H9 (cell line): ENCODE data around the gene TNFSF9. TPM values are rescaled to one million over a fixed set of nuclear protein-coding genes. Genes with fewer than 3 reads are reported as not detected.

Source experiments
- DNase-seq: peaks from one replicate; pipeline ENCODE4 v3.0.0-alpha.2; 2017
- H2AFZ ChIP-seq: one replicate; pipeline ENCODE4 v1.6.1; 2013; ENCODE audit warnings: mild to moderate bottlenecking, low read length, control low read depth, moderate library complexity
- H2AK5ac ChIP-seq: 2 replicates; pipeline ENCODE4 v1.6.1; 2013; ENCODE audit warnings: low read length, control low read depth, mixed read lengths; ENCODE audit not compliant: insufficient read length
- H2BK120ac ChIP-seq: one replicate; pipeline ENCODE4 v1.6.1; 2013; ENCODE audit warnings: low read depth, mild to moderate bottlenecking, low read length, control low read depth, inconsistent platforms; ENCODE audit not compliant: poor library complexity, severe bottlenecking
- H2BK12ac ChIP-seq: 2 replicates; pipeline ENCODE4 v1.6.1; 2013; ENCODE audit warnings: low read length, control low read depth, mixed read lengths, low read depth; ENCODE audit not compliant: insufficient read length
- H2BK15ac ChIP-seq: 2 replicates; pipeline ENCODE4 v1.6.1; 2013; ENCODE audit warnings: low read depth, low read length, control low read depth
- H2BK20ac ChIP-seq: one replicate; pipeline ENCODE4 v1.6.1; 2013; ENCODE audit warnings: low read depth, mild to moderate bottlenecking, low read length, control low read depth, inconsistent platforms; ENCODE audit not compliant: poor library complexity, severe bottlenecking
- H2BK5ac ChIP-seq: 2 replicates; pipeline ENCODE4 v1.6.1; 2013; ENCODE audit warnings: low read length, control low read depth, mixed read lengths; ENCODE audit not compliant: insufficient read length
- H3K14ac ChIP-seq: 2 replicates; pipeline ENCODE4 v1.6.1; 2013; ENCODE audit warnings: low read length, control low read depth; ENCODE audit not compliant: insufficient read depth
- H3K18ac ChIP-seq: 2 replicates; pipeline ENCODE4 v1.6.1; 2013; ENCODE audit warnings: low read depth, mild to moderate bottlenecking, mixed read lengths, low read length, control low read depth; ENCODE audit not compliant: insufficient read length
- H3K23ac ChIP-seq: 2 replicates; pipeline ENCODE4 v1.6.1; 2013; ENCODE audit warnings: low read length, control low read depth, mixed read lengths, low read depth; ENCODE audit not compliant: insufficient read length
- H3K23me2 ChIP-seq: 2 replicates; pipeline ENCODE4 v1.6.1; 2013; ENCODE audit warnings: low read depth, mild to moderate bottlenecking, mixed read lengths, low read length, control low read depth; ENCODE audit not compliant: insufficient read length, poor library complexity, severe bottlenecking
- H3K27ac ChIP-seq: 2 replicates; pipeline ENCODE4 v1.5.1; 2013; ENCODE audit warnings: low read length, control low read depth, mixed read lengths, low read depth; ENCODE audit not compliant: insufficient read length
- H3K27me3 ChIP-seq: 2 replicates; pipeline ENCODE4 v1.6.1; 2013; ENCODE audit warnings: low read length, control low read depth, inconsistent platforms; ENCODE audit not compliant: insufficient read depth
- H3K4ac ChIP-seq: 2 replicates; pipeline ENCODE4 v1.6.1; 2013; ENCODE audit warnings: low read depth, mild to moderate bottlenecking, control low read depth, inconsistent platforms, low read length, moderate library complexity
- H3K4me1 ChIP-seq: 2 replicates; pipeline ENCODE4 v1.6.1; 2013; ENCODE audit warnings: low read length, control low read depth, inconsistent platforms; ENCODE audit not compliant: insufficient read depth
- H3K4me2 ChIP-seq: 2 replicates; pipeline ENCODE4 v1.6.1; 2013; ENCODE audit warnings: low read length, control low read depth, mixed read lengths; ENCODE audit not compliant: insufficient read length, insufficient read depth
- H3K56ac ChIP-seq: 2 replicates; pipeline ENCODE4 v1.6.1; 2013; ENCODE audit warnings: low read depth, mild to moderate bottlenecking, mixed read lengths, low read length, control low read depth; ENCODE audit not compliant: insufficient read length
- H3K79me1 ChIP-seq: 2 replicates; pipeline ENCODE4 v1.6.1; 2013; ENCODE audit warnings: low read depth, mild to moderate bottlenecking, moderate library complexity, low read length, control low read depth, inconsistent platforms; ENCODE audit not compliant: insufficient read depth, poor library complexity, severe bottlenecking
- H3K79me2 ChIP-seq: 2 replicates; pipeline ENCODE4 v1.6.1; 2013; ENCODE audit warnings: low read length, control low read depth, inconsistent platforms; ENCODE audit not compliant: insufficient read depth
- H3K9ac ChIP-seq: 2 replicates; pipeline ENCODE4 v1.6.1; 2013; ENCODE audit warnings: low read length, control low read depth, mixed read lengths; ENCODE audit not compliant: insufficient read length; ENCODE audit errors: extremely low read depth
- H3K9me3 ChIP-seq: one replicate; pipeline ENCODE4 v1.6.1; 2013; ENCODE audit warnings: low read depth, low read length, inconsistent platforms; ENCODE audit not compliant: control insufficient read depth
- H3T11ph ChIP-seq: one replicate; pipeline ENCODE4 v1.6.1; 2013; ENCODE audit warnings: mild to moderate bottlenecking, low read length, control low read depth, inconsistent platforms
- H4K20me1 ChIP-seq: one replicate; pipeline ENCODE4 v1.6.1; 2013; ENCODE audit not compliant: control insufficient read depth, insufficient read length, insufficient read depth
- H4K5ac ChIP-seq: 2 replicates; pipeline ENCODE4 v1.6.1; 2013; ENCODE audit warnings: low read depth, mild to moderate bottlenecking, mixed read lengths, low read length, control low read depth; ENCODE audit not compliant: insufficient read length
- H4K8ac ChIP-seq: replicated peaks from 2 replicates; pipeline ENCODE4 v1.6.1; 2013; ENCODE audit warnings: low read length, control low read depth, mixed read lengths, low read depth; ENCODE audit not compliant: insufficient read length
- H4K91ac ChIP-seq: 2 replicates; pipeline ENCODE4 v1.6.1; 2013; ENCODE audit warnings: low read depth, mild to moderate bottlenecking, moderate library complexity, mixed read lengths, low read length, control low read depth; ENCODE audit not compliant: insufficient read length
- H3K27ac Mint-ChIP-seq, 3 experiments: 2 replicates in 2 of 3; 3 replicates in 1 of 3; pipeline ENCODE4 v1.8.0; 2020 to 2021; ENCODE audit warnings: mixed read lengths in 3 of 3, mild to moderate bottlenecking in 1 of 3, moderate library complexity in 1 of 3
- H3K27me3 Mint-ChIP-seq: 2 replicates; pipeline ENCODE4 v1.8.0; 2021; ENCODE audit warnings: low read depth, mild to moderate bottlenecking, moderate library complexity, mixed read lengths
- H3K36me3 Mint-ChIP-seq, 3 experiments: 2 replicates in 2 of 3; 3 replicates in 1 of 3; pipeline ENCODE4 v1.8.0; 2020 to 2021; ENCODE audit warnings: low read depth in 3 of 3, mixed read lengths in 3 of 3; ENCODE audit not compliant: insufficient read depth in 1 of 3
- H3K4me1 Mint-ChIP-seq, 2 experiments: 2 replicates each; pipeline ENCODE4 v1.8.0; 2020; ENCODE audit warnings: mixed read lengths in 2 of 2
- H3K4me3 Mint-ChIP-seq, 2 experiments: 2 replicates in 1 of 2; 3 replicates in 1 of 2; pipeline ENCODE4 v1.8.0; 2020 to 2021; ENCODE audit warnings: mild to moderate bottlenecking in 2 of 2, mixed read lengths in 2 of 2, moderate library complexity in 1 of 2
- H3K9me3 Mint-ChIP-seq, 2 experiments: 2 replicates in 1 of 2; 3 replicates in 1 of 2; pipeline ENCODE4 v1.8.0; 2020; ENCODE audit warnings: mild to moderate bottlenecking in 2 of 2, mixed read lengths in 2 of 2, moderate library complexity in 1 of 2
- CTCF ChIP-seq: fragments of 200-600 bp; sonication (generic); conservative IDR thresholded peaks from 3 replicates; pipeline ENCODE4 v1.8.0; 2021; ENCODE audit warnings: antibody characterized with exemption, mild to moderate bottlenecking
- WGBS: extraction: QIAGEN DNeasy Blood & Tissue Kit; methylation state at CpG from one replicate; pipeline ENCODE4 v1.1.7; 2013; ENCODE audit warnings: missing lambda C conversion rate, low lambda C conversion rate, mixed read lengths; ENCODE audit not compliant: insufficient read length; ENCODE audit errors: extremely low coverage; 5-methylcytosine and 5-hydroxymethylcytosine counted together
- total RNA-seq: library from RNA; stranded (reverse); gene quantifications from 2 replicates; pipeline ENCODE4 v1.2.1, GENCODE V29; 2021

The TNFSF9 gene
- total RNA-seq, 1 experiment from 2014 or later, result 1.9 TPM

- Mint-ChIP-seq H3K27me3 (peaks cover 19% of the 10 kb centered on the region), H3K4me3 (no peak overlapping the region), H3K27ac (no peak overlapping the region), H3K9me3 (peaks cover 9 to 18% of the 10 kb centered on the region in 2 experiments), H3K4me1 (no peaks in the 10 kb centered on the region), H3K36me3 (peaks cover 0 to 10% (median 9%) of the 10 kb centered on the region in 3 experiments; a peak in 3 of 7 replicates)
- no peaks in the 10 kb centered on the region; the same call in 1 of the 2 replicates for H3K4me1 ChIP-seq
- H3K23ac ChIP-seq, result no peak overlapping the region
- H2AFZ ChIP-seq, result no peak overlapping the region
- no peak overlapping the region for H3K56ac ChIP-seq
- H3K27ac ChIP-seq, result no peak overlapping the region
- no peak overlapping the region for H4K8ac ChIP-seq
- no peak overlapping the region for H2AK5ac ChIP-seq
- H3K4ac ChIP-seq, result no peak overlapping the region
- H3K23me2 ChIP-seq, result no peaks in the 10 kb centered on the region
- TF ChIP-seq CTCF, result no peak
- H2BK120ac ChIP-seq, result no peak overlapping the region
- no peaks in the 10 kb centered on the region for H3K27me3 ChIP-seq
- H4K5ac ChIP-seq, result no peak overlapping the region
- H3T11ph ChIP-seq, result no peak overlapping the region
- H2BK12ac ChIP-seq, result no peak overlapping the region
- H3K4me2 ChIP-seq, result no peak overlapping the region
- no CpG with 5 or more reads among the region's 7 CpGs for WGBS
- H2BK5ac ChIP-seq, result no peak overlapping the region
- no peak overlapping the region for H3K18ac ChIP-seq
- no peak overlapping the region for H4K91ac ChIP-seq
- no peak for DNase-seq
- H3K14ac ChIP-seq, result no peak overlapping the region
- peaks cover 5% of the 10 kb centered on the region for H3K9me3 ChIP-seq
- no peaks in the 10 kb centered on the region for H4K20me1 ChIP-seq
- H3K79me2 ChIP-seq, result no peaks in the 10 kb centered on the region
- no peak overlapping the region for H2BK15ac ChIP-seq
- H3K79me1 ChIP-seq, result no peaks in the 10 kb centered on the region
- no peak overlapping the region for H3K9ac ChIP-seq
- H2BK20ac ChIP-seq, result no peak overlapping the region
Measured at GRCh38 chr19:6579450-6580178, 48.8 kb downstream of the TNFSF9 start.
